HepG2 (cell line): ENCODE results near the gene TGFBI. TPM values are rescaled to one million over a fixed set of nuclear protein-coding genes. Genes with fewer than 3 reads are reported as not detected.

Experiments
- ATAC-seq: fragments of 200-7000 bp; cut with Tn5 transposase; 3 replicates; pipeline ENCODE4 v1.9.1; 2020; ENCODE audit warnings: mild to moderate bottlenecking, moderate library complexity
- BruUV-seq: library from RNA; stranded (reverse); fragments of 400-500 nt; replicated peaks from 2 replicates; lab custom pipeline; 2021; lab: Mats Ljungman, UMichigan
- CTCF ChIA-PET: fragments of 300-600 bp; formaldehyde crosslinking; extraction: SDS; loops from one replicate; lab custom pipeline; 2021; ENCODE audit warnings: low total read pairs, inconsistent platforms, low intra/inter-chr PET ratio; lab: Yijun Ruan, JAX
- POLR2A ChIA-PET: fragments of 350-600 bp; sonication (Branson Sonifier 250); formaldehyde crosslinking; loops from one replicate; lab custom pipeline; 2020; ENCODE audit warnings: antibody characterized with exemption, inconsistent platforms; lab: Yijun Ruan, JAX
- DNase-seq: peaks from one replicate; pipeline ENCODE4 v3.0.0-alpha.2; 2015; ENCODE audit warnings: low spot score
- FAIRE-seq: peaks from 3 replicates; lab custom pipeline; 2011; peaks lifted over from hg19 to GRCh38; lab: Jason Lieb, UNC
- H2AFZ ChIP-seq: one replicate; pipeline ENCODE4 v1.6.1; 2011; ENCODE audit warnings: low read length, inconsistent platforms
- H3K27ac ChIP-seq: fragments of 300-600 bp; 3 replicates; pipeline ENCODE4 v1.8.0; 2011; ENCODE audit warnings: mixed run types, mild to moderate bottlenecking, mixed read lengths, low read length, inconsistent platforms; ENCODE audit not compliant: insufficient read depth; ENCODE audit errors: extremely low read length
- H3K27me3 ChIP-seq, 2 experiments: fragments of 200-600 bp in 1 of 2; 2 replicates in 1 of 2; 3 replicates in 1 of 2; pipeline versions ENCODE4 v1.6.0 to v1.8.0; 2011; ENCODE audit warnings: low read length in 2 of 2, mild to moderate bottlenecking in 2 of 2, moderate library complexity in 2 of 2, inconsistent platforms in 1 of 2; ENCODE audit not compliant: insufficient read depth in 2 of 2, control insufficient read depth in 1 of 2
- H3K36me3 ChIP-seq, 2 experiments: fragments of 200-600 bp in 1 of 2; replicated peaks in 1 of 2; 2 replicates in 1 of 2; 3 replicates in 1 of 2; pipeline versions ENCODE4 v1.5.1 to v1.8.0; 2011; ENCODE audit warnings: low read length in 2 of 2, inconsistent platforms in 1 of 2; ENCODE audit not compliant: insufficient read depth in 2 of 2, control insufficient read depth in 1 of 2
- H3K4me1 ChIP-seq: 2 replicates; pipeline ENCODE4 v1.5.1; 2012; ENCODE audit warnings: low read length, inconsistent platforms; ENCODE audit not compliant: insufficient read depth
- H3K4me2 ChIP-seq: 2 replicates; pipeline ENCODE4 v1.6.0; 2011; ENCODE audit warnings: low read depth, low read length, inconsistent platforms
- H3K4me3 ChIP-seq, 3 experiments: fragments of 200-600 bp in 1 of 3; sonication (generic), shearing (Covaris generic) in 1 of 3; replicated peaks in 1 of 3; 2 replicates each; pipeline ENCODE4 v1.5.1; 2011 to 2016; ENCODE audit warnings: low read length in 3 of 3, inconsistent platforms in 2 of 3, low read depth in 2 of 3, mild to moderate bottlenecking in 2 of 3, control low read depth in 1 of 3, mixed read lengths in 1 of 3; ENCODE audit not compliant: insufficient read depth in 1 of 3
- H3K79me2 ChIP-seq: one replicate; pipeline ENCODE4 v1.6.1; 2011; ENCODE audit warnings: low read length, inconsistent platforms; ENCODE audit not compliant: insufficient read depth
- H3K9ac ChIP-seq: 2 replicates; pipeline ENCODE4 v1.6.0; 2011; ENCODE audit warnings: mild to moderate bottlenecking, low read depth, low read length, inconsistent platforms; ENCODE audit not compliant: insufficient read depth
- H3K9me3 ChIP-seq: 2 replicates; pipeline ENCODE4 v1.5.1; 2012; ENCODE audit warnings: mild to moderate bottlenecking, low read length
- H4K20me1 ChIP-seq: 2 replicates; pipeline ENCODE4 v1.6.0; 2011; ENCODE audit warnings: inconsistent platforms, mild to moderate bottlenecking, low read length, moderate library complexity; ENCODE audit not compliant: insufficient read depth
- AKNA ChIP-seq: sonication (generic); formaldehyde crosslinking; IDR thresholded peaks from 2 replicates; pipeline ENCODE4 v1.4.0; 2020; ENCODE audit warnings: missing genetic modification reagents, borderline replicate concordance
- CC2D1A ChIP-seq: sonication (generic); formaldehyde crosslinking; IDR thresholded peaks from 2 replicates; pipeline ENCODE4 v1.8.1; 2023; ENCODE audit warnings: mild to moderate bottlenecking, missing genetic modification reagents
- ERF ChIP-seq: IDR thresholded peaks from 2 replicates; pipeline ENCODE4 v1.6.1; 2018; ENCODE audit warnings: missing biosample characterization, missing genetic modification reagents
- EZH2 ChIP-seq: conservative IDR thresholded peaks from 2 replicates; pipeline ENCODE4 v1.6.1; 2012; ENCODE audit warnings: mild to moderate bottlenecking, low read depth, low read length, moderate library complexity
- GLMP ChIP-seq: sonication (generic); formaldehyde crosslinking; IDR thresholded peaks from 2 replicates; pipeline ENCODE4 v1.9.0; 2021; ENCODE audit warnings: missing genetic modification reagents, mild to moderate bottlenecking, borderline replicate concordance
- PATZ1 ChIP-seq: sonication (generic); formaldehyde crosslinking; IDR thresholded peaks from 2 replicates; pipeline ENCODE4 v1.4.0; 2020; ENCODE audit warnings: missing genetic modification reagents
- TFDP2 ChIP-seq: sonication (generic); formaldehyde crosslinking; IDR thresholded peaks from 2 replicates; pipeline ENCODE4 v1.4.0; 2020; ENCODE audit warnings: missing genetic modification reagents
- ZFX ChIP-seq: sonication (generic); formaldehyde crosslinking; IDR thresholded peaks from 2 replicates; pipeline ENCODE4 v1.4.0; 2020; ENCODE audit warnings: mild to moderate bottlenecking, low read depth, missing genetic modification reagents, moderate library complexity
- ZNF546 ChIP-seq: sonication (generic); formaldehyde crosslinking; conservative IDR thresholded peaks from 2 replicates; pipeline ENCODE4 v1.8.1; 2023; ENCODE audit warnings: mild to moderate bottlenecking, missing genetic modification reagents
- ZNF570 ChIP-seq: sonication (generic); formaldehyde crosslinking; IDR thresholded peaks from 2 replicates; pipeline ENCODE4 v1.4.0; 2020; ENCODE audit warnings: mild to moderate bottlenecking, missing genetic modification reagents, borderline replicate concordance
- ZNF598 ChIP-seq: sonication (generic); formaldehyde crosslinking; IDR thresholded peaks from 2 replicates; pipeline ENCODE4 v1.5.1; 2020; ENCODE audit warnings: mild to moderate bottlenecking, missing genetic modification reagents, borderline replicate concordance
- ZSCAN30 ChIP-seq: sonication (generic); formaldehyde crosslinking; IDR thresholded peaks from 2 replicates; pipeline ENCODE4 v1.5.0; 2020; ENCODE audit warnings: mild to moderate bottlenecking, missing genetic modification reagents
- WGBS: methylation state at CpG from one replicate; pipeline ENCODE4 v1.1.6; 2017; ENCODE audit warnings: low lambda C conversion rate; 5-methylcytosine and 5-hydroxymethylcytosine counted together
- in situ Hi-C: cut with HindIII; loops from 2 replicates; pipeline ENCODE4 v1.10.0; 2017; ENCODE audit warnings: low pct_unique_long_range_greater_than_20kb; ENCODE audit not compliant: extremely low pct_ligation_motif_present
- intact Hi-C: fragments of 100-400 bp; cut with micrococcal nuclease; formaldehyde crosslinking; loops from one replicate; pipeline ENCODE4 v1.10.0; 2022; ENCODE audit not compliant: unreplicated experiment
- polyA plus RNA-seq, 8 experiments: library from polyadenylated mRNA; depleted of rRNA in 3 of 8; stranded (reverse) in 7 of 8; unstranded in 1 of 8; fragments of >200 nt; fragmentation: Illumina TruSeq in 4 of 8; extraction: Trizol in 4 of 8; gene quantifications; 2 replicates each; pipeline versions ENCODE4 v1.2.1 to v1.2.3, GENCODE V29; 2011 to 2016; ENCODE audit warnings: low read depth in 4 of 8, missing spikeins in 1 of 8, mixed read lengths in 1 of 8; ENCODE audit not compliant: insufficient read depth in 1 of 8
- total RNA-seq, 5 experiments: library from RNA; depleted of rRNA; stranded (reverse); fragments of >200 nt; fragmentation: Illumina TruSeq; extraction: Trizol; gene quantifications; 2 replicates each; pipeline ENCODE4 v1.2.3, GENCODE V29; 2016; ENCODE audit warnings: low read depth in 1 of 5

Gene TGFBI
- total and polyA plus RNA-seq, 2 of the 13 experiments (the other 11 are each of a cell fraction or from before 2014, with no cell fraction given): 275 to 457 TPM

- TF ChIP-seq GLMP (no peak), ZNF598 (CRISPR knock-in tag) (no peak)
Observed at GRCh38 chr5:136028090-136028489, 698 bp upstream of the TGFBI start (continued).

- in situ Hi-C loops: no loop called here
- ChIA-PET CTCF (interaction anchor here (1.6 kb wide), 1 partner anchor 32 kb away, joined by 3 read pairs; no protein-coding TSS in a partner anchor), POLR2A (interaction anchor here (3.8 to 10.6 kb wide), 3 partner anchors 23 to 57 kb away, joined by 13 to 129 read pairs (median 66); no protein-coding TSS in a partner anchor)
- Histone ChIP-seq H3K27ac (peak overlapping the region; percentile 61), H3K27me3 (no peaks in the 10 kb centered on the region; a peak in 2 of 5 replicates), H3K4me1 (peaks cover 62% of the 10 kb centered on the region), H4K20me1 (no peaks in the 10 kb centered on the region), H2AFZ (no peak overlapping the region), H3K9me3 (no peaks in the 10 kb centered on the region), H3K4me2 (peak overlapping the region; percentile 98), H3K4me3 (peak overlapping the region; percentile 80 to 85 (median 84)), H3K79me2 (peaks cover 22% of the 10 kb centered on the region), H3K36me3 (peaks cover 6 to 17% of the 10 kb centered on the region in 2 experiments), H3K9ac (peak overlapping the region; percentile 80)
- BruUV-seq: no TSS peak
- WGBS: 44% methylated on average over 1 of the region's 2 CpGs
- intact Hi-C loops: no loop called here
- ATAC-seq: no peak
- no peak for FAIRE-seq
- DNase-seq: no peak
- TF ChIP-seq AKNA: no peak
- TF ChIP-seq PATZ1: no peak
- no peak for TF ChIP-seq ERF (CRISPR knock-in tag)
- TF ChIP-seq ZFX (CRISPR knock-in tag): no peak
- no peak for TF ChIP-seq TFDP2 (CRISPR knock-in tag)
- TF ChIP-seq CC2D1A: no peak
- TF ChIP-seq ZNF570: no peak
- TF ChIP-seq EZH2: no peak
- no peak for TF ChIP-seq ZNF546
- TF ChIP-seq ZSCAN30 (CRISPR knock-in tag): no peak
Observed at GRCh38 chr5:136030252-136030651, 1.5 kb downstream of the TGFBI start.
